GM23338 (cell line): ENCODE results near the gene FER.

ENCODE experiments used
- CREB1 ChIP-seq: fragments of 250-450 bp; sonication (Bioruptor Pico); IDR thresholded peaks from 2 replicates; pipeline ENCODE4 v1.5.0; 2020; ENCODE audit warnings: low read depth, mild to moderate bottlenecking, moderate library complexity
- EZH2 ChIP-seq: fragments of 200-600 bp; sonication (generic); IDR thresholded peaks from one replicate; pipeline ENCODE4 v1.8.0; 2017; ENCODE audit warnings: antibody characterized with exemption, mild to moderate bottlenecking, low read depth; ENCODE audit not compliant: unreplicated experiment
- JUNB ChIP-seq: IDR thresholded peaks from one replicate; pipeline ENCODE4 v1.6.1; 2016; ENCODE audit warnings: antibody characterized with exemption; ENCODE audit not compliant: unreplicated experiment
- NANOG ChIP-seq: IDR thresholded peaks from 2 replicates; pipeline ENCODE4 v1.6.1; 2016; ENCODE audit warnings: antibody characterized with exemption, borderline replicate concordance
- POLR2AphosphoS5 ChIP-seq: IDR thresholded peaks from 2 replicates; pipeline ENCODE4 v1.6.1; 2016; ENCODE audit warnings: antibody characterized with exemption, low read depth
- TF ChIP-seq, protein P1 (sequence below), 2 experiments: fragments of 200-600 bp in 1 of 2; sonication (generic) in 1 of 2; conservative IDR thresholded peaks; 2 replicates each; pipeline versions ENCODE4 v1.5.1 to v1.6.1; 2016 to 2017; ENCODE audit warnings: antibody characterized with exemption in 2 of 2, low read depth in 2 of 2, mild to moderate bottlenecking in 2 of 2, moderate library complexity in 1 of 2
- TF ChIP-seq, protein P2 (sequence below): IDR thresholded peaks from one replicate; pipeline ENCODE4 v1.6.1; 2018; ENCODE audit warnings: antibody characterized with exemption; ENCODE audit not compliant: unreplicated experiment

DNA sequence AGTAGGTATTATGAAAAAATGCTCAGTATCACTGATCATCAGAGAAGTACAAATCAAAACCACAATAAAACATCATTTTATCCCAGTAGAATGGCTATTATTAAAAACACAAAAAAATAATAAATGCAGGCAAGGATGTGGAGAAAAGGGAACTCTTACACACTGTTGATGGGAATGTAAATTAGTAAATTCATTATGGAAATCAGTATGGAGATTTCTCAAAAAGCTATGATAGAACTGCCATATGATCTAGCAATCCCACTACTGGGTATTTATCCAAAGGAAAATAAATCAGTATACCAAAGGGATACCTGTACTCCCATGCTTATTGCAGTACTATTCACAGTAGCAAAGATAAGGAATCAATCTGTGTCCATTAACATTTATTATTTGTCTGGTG lies 209.6 kb downstream of the FER start:
- TF ChIP-seq EZH2 (no peak), NANOG (no peak), CREB1 (CRISPR knock-in tag) (no peak), POLR2AphosphoS5 (no peak), JUNB (no peak)
- TF ChIP-seq, protein P1, sequence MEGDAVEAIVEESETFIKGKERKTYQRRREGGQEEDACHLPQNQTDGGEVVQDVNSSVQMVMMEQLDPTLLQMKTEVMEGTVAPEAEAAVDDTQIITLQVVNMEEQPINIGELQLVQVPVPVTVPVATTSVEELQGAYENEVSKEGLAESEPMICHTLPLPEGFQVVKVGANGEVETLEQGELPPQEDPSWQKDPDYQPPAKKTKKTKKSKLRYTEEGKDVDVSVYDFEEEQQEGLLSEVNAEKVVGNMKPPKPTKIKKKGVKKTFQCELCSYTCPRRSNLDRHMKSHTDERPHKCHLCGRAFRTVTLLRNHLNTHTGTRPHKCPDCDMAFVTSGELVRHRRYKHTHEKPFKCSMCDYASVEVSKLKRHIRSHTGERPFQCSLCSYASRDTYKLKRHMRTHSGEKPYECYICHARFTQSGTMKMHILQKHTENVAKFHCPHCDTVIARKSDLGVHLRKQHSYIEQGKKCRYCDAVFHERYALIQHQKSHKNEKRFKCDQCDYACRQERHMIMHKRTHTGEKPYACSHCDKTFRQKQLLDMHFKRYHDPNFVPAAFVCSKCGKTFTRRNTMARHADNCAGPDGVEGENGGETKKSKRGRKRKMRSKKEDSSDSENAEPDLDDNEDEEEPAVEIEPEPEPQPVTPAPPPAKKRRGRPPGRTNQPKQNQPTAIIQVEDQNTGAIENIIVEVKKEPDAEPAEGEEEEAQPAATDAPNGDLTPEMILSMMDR (conservative IDR thresholded peaks at IDR 0.05; ENCODE audit: low read depth in 2 of 2): no peak
- TF ChIP-seq, protein P2, sequence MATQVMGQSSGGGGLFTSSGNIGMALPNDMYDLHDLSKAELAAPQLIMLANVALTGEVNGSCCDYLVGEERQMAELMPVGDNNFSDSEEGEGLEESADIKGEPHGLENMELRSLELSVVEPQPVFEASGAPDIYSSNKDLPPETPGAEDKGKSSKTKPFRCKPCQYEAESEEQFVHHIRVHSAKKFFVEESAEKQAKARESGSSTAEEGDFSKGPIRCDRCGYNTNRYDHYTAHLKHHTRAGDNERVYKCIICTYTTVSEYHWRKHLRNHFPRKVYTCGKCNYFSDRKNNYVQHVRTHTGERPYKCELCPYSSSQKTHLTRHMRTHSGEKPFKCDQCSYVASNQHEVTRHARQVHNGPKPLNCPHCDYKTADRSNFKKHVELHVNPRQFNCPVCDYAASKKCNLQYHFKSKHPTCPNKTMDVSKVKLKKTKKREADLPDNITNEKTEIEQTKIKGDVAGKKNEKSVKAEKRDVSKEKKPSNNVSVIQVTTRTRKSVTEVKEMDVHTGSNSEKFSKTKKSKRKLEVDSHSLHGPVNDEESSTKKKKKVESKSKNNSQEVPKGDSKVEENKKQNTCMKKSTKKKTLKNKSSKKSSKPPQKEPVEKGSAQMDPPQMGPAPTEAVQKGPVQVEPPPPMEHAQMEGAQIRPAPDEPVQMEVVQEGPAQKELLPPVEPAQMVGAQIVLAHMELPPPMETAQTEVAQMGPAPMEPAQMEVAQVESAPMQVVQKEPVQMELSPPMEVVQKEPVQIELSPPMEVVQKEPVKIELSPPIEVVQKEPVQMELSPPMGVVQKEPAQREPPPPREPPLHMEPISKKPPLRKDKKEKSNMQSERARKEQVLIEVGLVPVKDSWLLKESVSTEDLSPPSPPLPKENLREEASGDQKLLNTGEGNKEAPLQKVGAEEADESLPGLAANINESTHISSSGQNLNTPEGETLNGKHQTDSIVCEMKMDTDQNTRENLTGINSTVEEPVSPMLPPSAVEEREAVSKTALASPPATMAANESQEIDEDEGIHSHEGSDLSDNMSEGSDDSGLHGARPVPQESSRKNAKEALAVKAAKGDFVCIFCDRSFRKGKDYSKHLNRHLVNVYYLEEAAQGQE: no peak
